MCF 10A (cell line): ENCODE data around the gene ICAM5. TPM values are rescaled to one million over a fixed set of nuclear protein-coding genes. Genes with fewer than 3 reads are reported as not detected.
"Not testable (repeated sequence)": the region's sequence is repeated elsewhere in the genome, so short reads cannot be mapped to it uniquely, and the experiment has no call there.

Experiments used
- BruUV-seq: library from RNA; stranded (reverse); fragments of 400-500 nt; replicated peaks from 2 replicates; lab custom pipeline; 2021; lab: Mats Ljungman, UMichigan
- CTCF ChIA-PET: fragments of 300-600 bp; sonication (Branson Sonifier 250); formaldehyde crosslinking; extraction: SDS; loops from one replicate; lab custom pipeline; 2021; ENCODE audit warnings: antibody characterized with exemption, inconsistent platforms; lab: Yijun Ruan, JAX
- POLR2A ChIA-PET: fragments of 300-600, 350-650 bp; sonication (Branson Sonifier 250); formaldehyde crosslinking; extraction: SDS; loops from one replicate; lab custom pipeline; 2020; ENCODE audit warnings: antibody characterized with exemption, inconsistent platforms; lab: Yijun Ruan, JAX
- DNase-seq: peaks from one replicate; pipeline ENCODE4 v3.0.0-alpha.2; 2018; ENCODE audit not compliant: unreplicated experiment
- H3K27ac Mint-ChIP-seq: one replicate; pipeline ENCODE4 v1.8.0; 2022; ENCODE audit warnings: mild to moderate bottlenecking, low read depth, mixed read lengths; ENCODE audit not compliant: unreplicated experiment
- H3K27me3 Mint-ChIP-seq: one replicate; pipeline ENCODE4 v1.8.0; 2022; ENCODE audit warnings: mixed read lengths; ENCODE audit not compliant: insufficient read depth, unreplicated experiment
- H3K36me3 Mint-ChIP-seq: one replicate; pipeline ENCODE4 v1.8.0; 2022; ENCODE audit warnings: mild to moderate bottlenecking, moderate library complexity, mixed read lengths; ENCODE audit not compliant: insufficient read depth, unreplicated experiment
- H3K4me1 Mint-ChIP-seq: one replicate; pipeline ENCODE4 v1.8.0; 2022; ENCODE audit warnings: mixed read lengths; ENCODE audit not compliant: insufficient read depth, unreplicated experiment
- H3K4me3 Mint-ChIP-seq: one replicate; pipeline ENCODE4 v1.8.0; 2022; ENCODE audit warnings: mild to moderate bottlenecking, moderate library complexity, mixed read lengths; ENCODE audit not compliant: unreplicated experiment
- H3K9me3 Mint-ChIP-seq: one replicate; pipeline ENCODE4 v1.8.0; 2022; ENCODE audit warnings: mixed read lengths; ENCODE audit not compliant: unreplicated experiment
- CTCF ChIP-seq: fragments of 200-600 bp; IDR thresholded peaks from one replicate; pipeline ENCODE4 v1.8.0; 2022; ENCODE audit warnings: antibody characterized with exemption, mild to moderate bottlenecking; ENCODE audit not compliant: unreplicated experiment
- intact Hi-C: fragments of 100-400 bp; cut with micrococcal nuclease; formaldehyde crosslinking; loops from 2 replicates; pipeline ENCODE4 v1.14.1; 2022
- total RNA-seq: library from RNA; stranded (reverse); gene quantifications from 2 replicates; pipeline ENCODE4 v1.2.3, GENCODE V29; 2022

The ICAM5 gene
- total RNA-seq, 1 experiment from 2014 or later, result 7.7 TPM

GRCh38 chr19:10335352-10335985 lies 45.7 kb downstream of the ICAM5 start:
- H3K9me3 Mint-ChIP-seq, result no peaks in the 10 kb centered on the region
- peaks cover 3% of the 10 kb centered on the region for H3K36me3 Mint-ChIP-seq
- ChIA-PET CTCF (interaction anchor here (0.6 to 1.5 kb wide), 6 partner anchors 8 to 54 kb away, joined by 3 to 4 read pairs (median 4); no protein-coding TSS in a partner anchor), POLR2A (interaction anchor here (0.7 to 3.5 kb wide), 8 partner anchors 9 to 76 kb away, joined by 3 to 51 read pairs (median 14); partner anchors contain the start of genes CDC37, FDX2 and TYK2)
- BruUV-seq, result no TSS peak
- no peak for TF ChIP-seq CTCF
- H3K27ac Mint-ChIP-seq, result no peak overlapping the region
- no peaks in the 10 kb centered on the region for H3K27me3 Mint-ChIP-seq
- H3K4me1 Mint-ChIP-seq, result no peaks in the 10 kb centered on the region
- no peak for DNase-seq
- intact Hi-C loops, result no loop called here
- peak overlapping the region; percentile 95 for H3K4me3 Mint-ChIP-seq

GRCh38 chr19:10336725-10337124 lies 47.0 kb downstream of the ICAM5 start:
- ChIA-PET POLR2A (interaction anchor here (0.7 kb wide), 2 partner anchors 17 to 44 kb away, joined by 3 read pairs; partner anchors contain the start of gene TYK2), CTCF (interaction anchor here (0.6 to 1.5 kb wide), 5 partner anchors 41 to 1229 kb away, joined by 3 to 5 read pairs (median 3); no protein-coding TSS in a partner anchor)
- H3K9me3 Mint-ChIP-seq, DNase-seq, H3K27me3 Mint-ChIP-seq, H3K27ac Mint-ChIP-seq, H3K36me3 Mint-ChIP-seq, H3K4me3 Mint-ChIP-seq, BruUV-seq, intact Hi-C loops, H3K4me1 Mint-ChIP-seq: not testable (repeated sequence)

GRCh38 chr19:10338940-10339339 lies 49.2 kb downstream of the ICAM5 start:
- ChIA-PET POLR2A (interaction anchor here (1.0 kb wide), 1 partner anchor 24 kb away, joined by 4 read pairs; no protein-coding TSS in a partner anchor), CTCF (interaction anchor here (0.6 kb wide), 1 partner anchor 31 kb away, joined by 4 read pairs; no protein-coding TSS in a partner anchor)
- Mint-ChIP-seq H3K9me3 (no peaks in the 10 kb centered on the region), H3K4me1 (no peaks in the 10 kb centered on the region), H3K4me3 (no peak overlapping the region), H3K36me3 (no peaks in the 10 kb centered on the region), H3K27me3 (no peaks in the 10 kb centered on the region), H3K27ac (no peak overlapping the region)
- BruUV-seq, result no TSS peak
- intact Hi-C loops, result no loop called here
- no peak for TF ChIP-seq CTCF
- no peak for DNase-seq

- no peaks in the 10 kb centered on the region for H3K27me3 Mint-ChIP-seq
- no peak within 1 kb of the TSS for H3K4me3 Mint-ChIP-seq
Observed at GRCh38 chr19:10339380-10339960, 49.7 kb downstream of the ICAM5 start, which contains the start of gene ICAM3. ICAM3 (minus strand) TSS chr19:10339624; CDS start chr19:10339614, 10 bp downstream.

More at GRCh38 chr19:10339380-10339960, 49.7 kb downstream of the ICAM5 start, which contains the start of gene ICAM3:
- TF ChIP-seq CTCF, result no peak
- CTCF ChIA-PET, result no interaction called here
- POLR2A ChIA-PET, result no interaction called here
- Mint-ChIP-seq H3K9me3 (no peaks in the 10 kb centered on the region), H3K36me3 (no peaks in the 10 kb centered on the region), H3K27ac (no peak within 1 kb of the TSS), H3K4me1 (no peaks in the 10 kb centered on the region)
- BruUV-seq, result no TSS peak
- intact Hi-C loops, result no loop called here
- DNase-seq, result no peak
